ENCODE measurements around the gene GTF3C5.
A peak's percentile ranks its signal among the peaks of the same experiment; 100 is the strongest.
"Not testable (repeated sequence)": the region's sequence is repeated elsewhere in the genome, so short reads cannot be mapped to it uniquely, and the experiment has no call there.

The GTF3C5 gene

DNA sequence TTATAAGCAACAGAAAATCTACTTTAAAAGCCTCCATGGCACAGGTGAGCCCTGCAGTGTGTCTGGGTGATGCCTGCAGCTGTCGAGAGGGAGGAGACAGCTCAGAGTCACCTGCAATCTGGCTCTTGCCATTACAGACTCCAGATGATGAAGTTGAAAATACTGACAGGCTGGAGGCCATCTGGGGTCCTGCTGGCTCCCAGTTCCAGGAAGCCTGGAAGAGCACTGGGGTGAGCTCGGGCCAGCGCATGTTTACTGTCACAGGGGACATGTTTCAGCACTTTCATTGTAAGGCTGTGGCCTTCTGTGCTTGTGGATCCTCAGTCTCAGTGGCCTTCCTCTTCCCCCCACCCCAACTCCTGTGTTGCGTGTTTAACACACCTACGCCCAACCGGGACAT, 59.4 kb downstream of the GTF3C5 start:
- TF ChIP-seq, protein P1, sequence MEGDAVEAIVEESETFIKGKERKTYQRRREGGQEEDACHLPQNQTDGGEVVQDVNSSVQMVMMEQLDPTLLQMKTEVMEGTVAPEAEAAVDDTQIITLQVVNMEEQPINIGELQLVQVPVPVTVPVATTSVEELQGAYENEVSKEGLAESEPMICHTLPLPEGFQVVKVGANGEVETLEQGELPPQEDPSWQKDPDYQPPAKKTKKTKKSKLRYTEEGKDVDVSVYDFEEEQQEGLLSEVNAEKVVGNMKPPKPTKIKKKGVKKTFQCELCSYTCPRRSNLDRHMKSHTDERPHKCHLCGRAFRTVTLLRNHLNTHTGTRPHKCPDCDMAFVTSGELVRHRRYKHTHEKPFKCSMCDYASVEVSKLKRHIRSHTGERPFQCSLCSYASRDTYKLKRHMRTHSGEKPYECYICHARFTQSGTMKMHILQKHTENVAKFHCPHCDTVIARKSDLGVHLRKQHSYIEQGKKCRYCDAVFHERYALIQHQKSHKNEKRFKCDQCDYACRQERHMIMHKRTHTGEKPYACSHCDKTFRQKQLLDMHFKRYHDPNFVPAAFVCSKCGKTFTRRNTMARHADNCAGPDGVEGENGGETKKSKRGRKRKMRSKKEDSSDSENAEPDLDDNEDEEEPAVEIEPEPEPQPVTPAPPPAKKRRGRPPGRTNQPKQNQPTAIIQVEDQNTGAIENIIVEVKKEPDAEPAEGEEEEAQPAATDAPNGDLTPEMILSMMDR (IDR thresholded peaks at IDR 0.05; ENCODE audit: borderline replicate concordance, control extremely low read depth, extremely low read depth, insufficient read depth, missing control alignments) = no peak
- in situ Hi-C loops (cut with MboI; ENCODE audit: low sequenced_read_pairs, unreplicated experiment) = no loop called here
- no peak for DNase-seq (ENCODE audit: low spot score)

DNA sequence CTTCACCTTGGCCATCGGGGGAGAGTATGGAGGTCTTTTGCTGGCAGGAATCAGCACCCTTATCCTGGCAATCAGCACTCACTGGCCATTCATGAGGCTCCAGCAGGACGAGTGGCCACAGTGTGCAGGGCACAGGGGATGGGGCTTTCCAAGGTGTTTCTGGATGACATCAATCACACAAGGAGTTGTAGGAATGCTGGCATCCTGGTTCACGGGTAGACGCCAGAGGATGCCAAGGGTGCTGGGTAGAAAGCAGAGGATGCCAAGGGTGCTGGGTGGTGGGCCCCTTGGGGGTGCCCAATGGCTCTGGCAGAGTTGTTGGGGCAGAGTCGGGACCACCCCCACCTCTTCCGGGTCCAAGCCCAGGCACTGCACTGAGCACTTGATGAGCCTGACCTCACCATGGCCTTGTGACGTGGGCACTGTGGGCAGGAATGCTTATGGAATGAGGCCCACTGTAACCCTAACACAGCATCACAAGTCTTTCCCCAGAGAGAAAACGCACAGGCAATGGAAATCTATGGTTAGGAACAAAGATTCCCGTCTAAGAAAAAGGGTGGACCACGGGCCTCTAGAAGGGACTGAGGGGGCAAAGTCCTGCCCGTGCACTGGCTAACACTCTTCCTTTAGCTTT, 60.1 kb downstream of the GTF3C5 start:
- in situ Hi-C loops (cut with MboI; ENCODE audit: low sequenced_read_pairs, unreplicated experiment) = no loop called here
- TF ChIP-seq, protein P1 (IDR thresholded peaks at IDR 0.05; ENCODE audit: borderline replicate concordance, control extremely low read depth, extremely low read depth, insufficient read depth, missing control alignments) = no peak
- no peak for DNase-seq (ENCODE audit: low spot score)

DNA sequence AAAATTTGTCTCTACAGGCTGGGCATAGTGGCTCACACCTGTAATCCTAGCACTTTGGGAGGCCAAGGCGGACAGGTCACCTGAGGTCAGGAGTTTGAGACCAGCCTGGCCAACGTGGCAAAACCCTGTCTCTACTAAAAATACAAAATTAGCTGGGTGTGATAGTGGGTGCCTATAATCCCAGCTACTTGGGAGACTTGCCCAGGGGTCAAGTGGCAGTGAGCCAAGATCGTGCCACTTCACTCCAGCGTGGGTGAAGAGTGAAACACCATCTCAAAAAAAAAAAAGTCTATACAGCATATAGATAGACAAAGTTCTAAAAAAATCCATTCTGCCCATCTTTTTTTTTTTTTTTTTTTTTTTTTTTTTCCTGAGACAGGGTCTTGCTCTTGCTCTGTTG, 63.6 kb downstream of the GTF3C5 start:
- in situ Hi-C loops (cut with MboI; ENCODE audit: low sequenced_read_pairs, unreplicated experiment) = not testable (repeated sequence)

DNA sequence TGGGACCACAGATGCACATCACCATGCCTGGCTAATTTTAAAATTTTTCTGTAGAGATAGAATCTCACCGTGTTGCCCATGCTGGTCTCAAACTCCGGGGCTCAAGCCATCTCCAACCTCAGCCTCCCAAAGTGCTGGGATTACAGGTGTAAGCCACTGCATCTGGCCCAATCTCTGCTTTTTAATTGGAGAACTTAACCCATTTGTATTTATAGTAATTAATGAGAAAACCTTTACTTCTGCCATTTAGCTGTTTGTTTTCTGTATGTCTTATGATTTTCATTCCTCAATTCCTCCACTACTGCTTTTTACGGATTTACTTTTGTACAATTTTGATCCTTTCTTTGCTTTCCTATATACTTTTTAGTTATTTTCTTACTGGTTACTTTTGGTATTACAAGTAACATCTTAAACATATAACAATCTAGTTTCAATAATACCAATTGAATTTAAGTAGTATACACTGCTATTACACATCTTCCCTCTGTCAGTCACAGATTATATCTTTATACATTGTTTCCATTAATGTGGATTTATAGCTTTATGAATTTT, 64.1 kb downstream of the GTF3C5 start:
- in situ Hi-C loops (cut with MboI; ENCODE audit: low sequenced_read_pairs, unreplicated experiment) = no loop called here
- TF ChIP-seq, protein P1 (IDR thresholded peaks at IDR 0.05; ENCODE audit: borderline replicate concordance, control extremely low read depth, extremely low read depth, insufficient read depth, missing control alignments) = no peak
- DNase-seq (ENCODE audit: low spot score) = no peak

More for the DNA sequence above, 63.6 kb downstream of the GTF3C5 start:
- DNase-seq (ENCODE audit: low spot score) = not testable (repeated sequence)

DNA sequence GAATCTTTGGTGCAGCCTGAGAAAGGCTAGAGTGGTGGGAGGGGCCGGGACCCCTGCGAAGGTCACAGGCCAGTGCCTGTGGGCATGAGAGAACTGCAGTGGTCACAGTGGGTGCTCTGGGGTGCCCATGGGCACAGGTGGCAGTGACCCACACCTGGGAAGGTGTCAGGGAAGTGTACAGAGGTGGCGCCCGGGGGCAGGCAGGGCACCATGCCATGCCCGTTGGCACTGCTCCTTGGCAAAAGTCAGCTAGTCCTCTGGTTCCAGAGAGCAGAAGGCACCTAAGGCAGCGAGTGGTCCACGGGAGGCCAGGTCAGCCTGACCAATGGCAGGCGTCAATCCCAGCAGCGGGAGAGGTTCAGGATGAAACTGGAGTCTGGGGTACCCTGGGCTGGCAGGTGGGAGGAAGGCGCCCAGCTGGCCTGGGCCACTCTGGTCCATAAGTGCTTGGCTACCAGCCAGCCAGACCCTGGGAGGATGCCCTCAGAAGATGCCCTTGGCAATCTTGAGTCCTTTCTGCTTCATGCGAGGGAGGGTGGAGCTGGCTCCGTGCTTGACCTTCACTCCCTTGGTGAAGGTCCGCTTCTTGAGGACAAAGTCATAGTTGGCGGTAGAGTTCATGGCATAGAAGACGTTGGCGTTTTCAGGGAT, 67.4 kb downstream of the GTF3C5 start:
- TF ChIP-seq, protein P1 (IDR thresholded peaks at IDR 0.05; ENCODE audit: borderline replicate concordance, control extremely low read depth, extremely low read depth, insufficient read depth, missing control alignments) = no peak
- in situ Hi-C loops (cut with MboI; ENCODE audit: low sequenced_read_pairs, unreplicated experiment) = no loop called here
- peak; percentile 17 for DNase-seq (ENCODE audit: low spot score)

DNA sequence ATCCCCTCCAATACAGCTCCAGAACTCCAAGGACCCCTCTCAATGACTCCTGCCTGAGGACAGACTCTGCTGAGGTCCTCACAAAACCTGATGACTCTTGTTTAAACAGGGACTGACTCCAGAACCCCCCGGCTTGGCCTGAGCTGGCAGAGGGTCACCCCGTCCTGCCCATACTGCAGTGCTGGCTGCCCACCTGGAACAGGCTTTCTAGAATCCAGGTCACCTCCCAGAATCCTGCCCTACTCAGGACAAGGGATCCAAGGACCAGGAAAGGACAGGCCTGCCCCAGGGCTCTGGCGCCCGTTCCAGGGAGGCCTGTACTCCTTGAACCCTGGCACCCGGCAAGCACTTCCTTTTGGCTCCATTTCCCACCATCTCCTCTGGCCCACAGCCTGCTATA, 68.1 kb downstream of the GTF3C5 start:
- TF ChIP-seq, protein P1 (IDR thresholded peaks at IDR 0.05; ENCODE audit: borderline replicate concordance, control extremely low read depth, extremely low read depth, insufficient read depth, missing control alignments) = no peak
- no peak for DNase-seq (ENCODE audit: low spot score)
- in situ Hi-C loops (cut with MboI; ENCODE audit: low sequenced_read_pairs, unreplicated experiment) = no loop called here
